OCI-LY1 (cell line): ENCODE data around the gene SERINC5.

ENCODE experiments used
- H2AFZ ChIP-seq: fragments of 200-600 bp; sonication (generic), shearing (Covaris generic); 2 replicates; pipeline ENCODE4 v1.6.0; 2014; ENCODE audit warnings: antibody characterized with exemption, mild to moderate bottlenecking, low read length
- H3F3A ChIP-seq: fragments of 200-600 bp; sonication (generic), shearing (Covaris generic); 2 replicates; pipeline ENCODE4 v1.6.0; 2014; ENCODE audit warnings: mild to moderate bottlenecking, antibody characterized with exemption, low read length, moderate library complexity; ENCODE audit not compliant: insufficient read depth
- H3K27ac ChIP-seq: fragments of 200-600 bp; sonication (generic); 2 replicates; pipeline ENCODE4 v1.5.1; 2014; ENCODE audit warnings: low read length, mixed run types, mild to moderate bottlenecking, low read depth; ENCODE audit not compliant: poor library complexity, severe bottlenecking
- H3K27me3 ChIP-seq: fragments of 200-600 bp; sonication (generic); 2 replicates; pipeline ENCODE4 v1.6.0; 2014; ENCODE audit warnings: antibody characterized with exemption, mild to moderate bottlenecking, low read length, moderate library complexity; ENCODE audit not compliant: insufficient read depth
- H3K36me3 ChIP-seq: fragments of 200-600 bp; sonication (generic); 2 replicates; pipeline ENCODE4 v1.6.1; 2014; ENCODE audit warnings: mild to moderate bottlenecking, antibody characterized with exemption, low read length, moderate library complexity, mixed read lengths; ENCODE audit not compliant: insufficient read depth
- H3K4me1 ChIP-seq: fragments of 200-600 bp; sonication (generic); 2 replicates; pipeline ENCODE4 v1.5.1; 2014; ENCODE audit warnings: mild to moderate bottlenecking, low read length, moderate library complexity; ENCODE audit not compliant: insufficient read depth, severe bottlenecking
- H3K4me2 ChIP-seq: fragments of 200-600 bp; sonication (generic), shearing (Covaris generic); 2 replicates; pipeline ENCODE4 v1.6.1; 2014; ENCODE audit warnings: low read length
- H3K4me3 ChIP-seq: fragments of 200-600 bp; sonication (generic); 2 replicates; pipeline ENCODE4 v1.5.1; 2014; ENCODE audit warnings: low read length, low read depth, mild to moderate bottlenecking, mixed read lengths; ENCODE audit not compliant: poor library complexity, severe bottlenecking
- H3K79me2 ChIP-seq: fragments of 200-600 bp; shearing (Covaris generic); 2 replicates; pipeline ENCODE4 v1.6.1; 2016; ENCODE audit warnings: mixed run types, low read length, mixed read lengths; ENCODE audit not compliant: insufficient read depth
- H3K9ac ChIP-seq: fragments of 200-600 bp; sonication (generic), shearing (Covaris generic); 2 replicates; pipeline ENCODE4 v1.6.1; 2014; ENCODE audit warnings: mild to moderate bottlenecking, low read length, mixed read lengths
- H3K9me2 ChIP-seq: fragments of 200-600 bp; sonication (generic), shearing (Covaris generic); 2 replicates; pipeline ENCODE4 v1.6.1; 2014; ENCODE audit warnings: low read depth, mild to moderate bottlenecking, low read length, mixed read lengths
- H3K9me3 ChIP-seq: fragments of 200-600 bp; shearing (Covaris generic); 2 replicates; pipeline ENCODE4 v1.6.1; 2014; ENCODE audit warnings: low read length, mixed read lengths
- H4K20me1 ChIP-seq: fragments of 200-600 bp; sonication (generic), shearing (Covaris generic); 2 replicates; pipeline ENCODE4 v1.6.0; 2016; ENCODE audit warnings: mild to moderate bottlenecking, low read length; ENCODE audit not compliant: insufficient read depth
- EZH2 ChIP-seq: fragments of 200-600 bp; sonication (generic), shearing (Covaris generic); IDR thresholded peaks from 2 replicates; pipeline ENCODE4 v1.8.0; 2017; ENCODE audit warnings: borderline replicate concordance, mixed run types, mild to moderate bottlenecking, antibody characterized with exemption, low read length, moderate library complexity, mixed read lengths
- TF ChIP-seq, protein P1 (sequence below): fragments of 200-600 bp; sonication (generic), shearing (Covaris generic); IDR thresholded peaks from 2 replicates; pipeline ENCODE4 v1.5.1; 2017; ENCODE audit warnings: mild to moderate bottlenecking, antibody characterized with exemption, low read length, moderate library complexity, mixed read lengths

The SERINC5 gene

DNA sequence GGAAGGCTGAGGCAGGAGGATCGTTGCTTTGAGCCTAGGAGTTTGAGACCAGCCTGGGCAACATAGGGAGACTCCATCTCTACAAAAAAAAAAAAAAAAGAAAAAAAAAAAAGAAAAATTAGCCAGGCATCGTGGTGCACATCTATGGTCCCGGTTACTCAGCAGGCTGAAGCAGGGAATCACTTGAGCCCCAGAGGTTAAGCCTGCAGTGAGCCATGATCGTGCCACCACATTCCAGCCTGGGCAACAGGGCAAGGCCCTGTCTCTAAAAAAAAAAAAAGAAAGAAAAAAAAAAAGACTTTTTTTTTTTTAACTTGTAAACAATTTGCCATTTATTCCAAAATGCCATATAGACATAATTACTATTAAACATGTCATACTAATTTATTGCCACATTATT, 64.5 kb downstream of the SERINC5 start:
- Histone ChIP-seq H3K4me3 (peak overlapping the region; percentile 48), H3K27ac (peak overlapping the region; percentile 99), H3K4me2 (peak overlapping the region; percentile 82), H3K27me3 (no peaks in the 10 kb centered on the region), H3F3A (peaks cover 19% of the 10 kb centered on the region; the same call in 1 of the 2 replicates), H3K9me3 (no peaks in the 10 kb centered on the region), H3K9me2 (no peaks in the 10 kb centered on the region), H3K36me3 (peaks cover 13% of the 10 kb centered on the region), H4K20me1 (no peaks in the 10 kb centered on the region), H3K9ac (peak overlapping the region; percentile 70), H3K4me1 (peaks cover 100% of the 10 kb centered on the region), H3K79me2 (peaks cover 48% of the 10 kb centered on the region), H2AFZ (no peak overlapping the region)
- TF ChIP-seq, protein P1, sequence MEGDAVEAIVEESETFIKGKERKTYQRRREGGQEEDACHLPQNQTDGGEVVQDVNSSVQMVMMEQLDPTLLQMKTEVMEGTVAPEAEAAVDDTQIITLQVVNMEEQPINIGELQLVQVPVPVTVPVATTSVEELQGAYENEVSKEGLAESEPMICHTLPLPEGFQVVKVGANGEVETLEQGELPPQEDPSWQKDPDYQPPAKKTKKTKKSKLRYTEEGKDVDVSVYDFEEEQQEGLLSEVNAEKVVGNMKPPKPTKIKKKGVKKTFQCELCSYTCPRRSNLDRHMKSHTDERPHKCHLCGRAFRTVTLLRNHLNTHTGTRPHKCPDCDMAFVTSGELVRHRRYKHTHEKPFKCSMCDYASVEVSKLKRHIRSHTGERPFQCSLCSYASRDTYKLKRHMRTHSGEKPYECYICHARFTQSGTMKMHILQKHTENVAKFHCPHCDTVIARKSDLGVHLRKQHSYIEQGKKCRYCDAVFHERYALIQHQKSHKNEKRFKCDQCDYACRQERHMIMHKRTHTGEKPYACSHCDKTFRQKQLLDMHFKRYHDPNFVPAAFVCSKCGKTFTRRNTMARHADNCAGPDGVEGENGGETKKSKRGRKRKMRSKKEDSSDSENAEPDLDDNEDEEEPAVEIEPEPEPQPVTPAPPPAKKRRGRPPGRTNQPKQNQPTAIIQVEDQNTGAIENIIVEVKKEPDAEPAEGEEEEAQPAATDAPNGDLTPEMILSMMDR, result no peak
- TF ChIP-seq EZH2, result no peak

DNA sequence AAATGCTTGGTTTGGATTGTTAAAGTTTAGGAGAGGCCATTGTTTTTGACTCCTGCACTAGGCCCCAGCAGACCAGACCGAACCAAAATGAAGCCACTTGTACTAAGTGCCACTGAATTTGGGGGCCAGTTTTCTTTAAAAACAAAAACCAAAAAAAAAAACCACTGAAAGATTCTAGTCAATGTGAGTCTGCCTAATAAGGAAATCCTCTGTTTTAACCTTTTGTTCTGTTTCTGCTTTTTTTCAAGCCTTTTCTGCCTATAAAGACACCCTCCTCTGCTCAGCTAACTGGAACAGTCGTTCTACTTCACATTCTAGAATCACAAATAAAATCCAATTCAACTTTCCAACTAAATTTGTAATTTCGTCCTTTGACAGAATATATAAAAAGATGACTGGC, 64.9 kb downstream of the SERINC5 start:
- peaks cover 10% of the 10 kb centered on the region for H3K36me3 ChIP-seq
- peaks cover 45% of the 10 kb centered on the region for H3K79me2 ChIP-seq
- no peak overlapping the region for H2AFZ ChIP-seq
- H3K4me1 ChIP-seq, result peaks cover 100% of the 10 kb centered on the region
- peaks cover 19% of the 10 kb centered on the region; the same call in 1 of the 2 replicates for H3F3A ChIP-seq
- peak overlapping the region; percentile 20 for H3K4me3 ChIP-seq
- peak overlapping the region; percentile 70 for H3K9ac ChIP-seq
- H3K9me2 ChIP-seq, result no peaks in the 10 kb centered on the region
- peak overlapping the region; percentile 82 for H3K4me2 ChIP-seq
- no peaks in the 10 kb centered on the region for H4K20me1 ChIP-seq
- H3K27ac ChIP-seq, result peak overlapping the region; percentile 99
- TF ChIP-seq, protein P1, result no peak
- TF ChIP-seq EZH2, result no peak
- no peaks in the 10 kb centered on the region for H3K9me3 ChIP-seq
- H3K27me3 ChIP-seq, result no peaks in the 10 kb centered on the region

DNA sequence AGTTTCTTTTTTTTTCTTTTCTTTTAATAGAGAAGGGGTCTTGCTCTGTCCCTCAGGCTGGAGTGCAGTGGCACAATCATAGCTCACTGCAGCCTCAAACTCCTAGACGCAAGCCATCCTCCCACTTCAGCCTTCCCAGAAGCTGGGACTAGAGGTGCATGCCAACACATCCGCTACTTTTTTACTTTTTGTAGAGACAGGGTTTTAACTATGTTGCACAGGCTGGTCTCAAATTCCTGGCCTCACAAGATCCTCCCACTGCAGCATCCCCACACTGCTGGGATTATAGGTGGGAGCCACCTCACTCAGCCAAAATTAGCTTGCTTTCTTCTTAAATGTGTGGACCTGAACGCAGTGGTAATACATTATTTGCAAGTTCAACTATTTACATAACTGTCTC, 66.1 kb downstream of the SERINC5 start:
- H3K4me1 ChIP-seq, result peaks cover 100% of the 10 kb centered on the region
- peaks cover 36% of the 10 kb centered on the region for H3K79me2 ChIP-seq

More for the DNA sequence above, 66.1 kb downstream of the SERINC5 start:
- H3F3A ChIP-seq, result peaks cover 19% of the 10 kb centered on the region; the same call in 1 of the 2 replicates
- H3K9me2 ChIP-seq, result no peaks in the 10 kb centered on the region
- no peaks in the 10 kb centered on the region for H4K20me1 ChIP-seq
- peaks cover 10% of the 10 kb centered on the region; the same call in 1 of the 2 replicates for H3K36me3 ChIP-seq
- H3K4me3 ChIP-seq, result peak overlapping the region; percentile 48
- TF ChIP-seq, protein P1, result no peak
- TF ChIP-seq EZH2, result no peak
- H3K27me3 ChIP-seq, result no peaks in the 10 kb centered on the region
- peak overlapping the region; percentile 99 for H3K27ac ChIP-seq
- no peaks in the 10 kb centered on the region for H3K9me3 ChIP-seq
- peak overlapping the region; percentile 69 for H3K9ac ChIP-seq
- H2AFZ ChIP-seq, result no peak overlapping the region
- peak overlapping the region; percentile 82 for H3K4me2 ChIP-seq
